GM12801 (cell line): ENCODE data around the gene SLC24A3.

Experiments
- TF ChIP-seq, protein P1 (sequence below): IDR thresholded peaks from one replicate; pipeline ENCODE4 v1.5.1; 2011; ENCODE audit warnings: control low read depth; ENCODE audit not compliant: insufficient read length; ENCODE audit errors: extremely low read depth

Gene SLC24A3

DNA sequence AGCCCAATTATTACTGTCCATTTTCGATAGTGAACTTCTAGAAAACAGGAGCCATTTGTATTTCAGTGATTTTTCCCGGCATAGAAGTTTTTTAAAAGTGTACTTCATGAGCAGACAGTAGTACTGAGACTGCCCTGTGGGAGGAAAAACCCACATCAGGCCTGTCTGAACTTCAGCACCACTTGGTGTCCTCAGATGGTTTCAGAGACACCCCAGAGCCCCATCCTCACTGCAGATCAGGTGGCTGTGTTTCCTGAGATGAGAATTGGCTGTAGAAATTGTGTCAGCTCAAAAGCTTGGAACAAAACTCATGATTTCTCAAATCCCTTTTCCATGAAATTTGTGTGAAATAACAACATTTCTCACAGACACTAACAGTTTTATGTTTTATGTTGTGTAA, 435.6 kb downstream of the SLC24A3 start:
- TF ChIP-seq, protein P1, sequence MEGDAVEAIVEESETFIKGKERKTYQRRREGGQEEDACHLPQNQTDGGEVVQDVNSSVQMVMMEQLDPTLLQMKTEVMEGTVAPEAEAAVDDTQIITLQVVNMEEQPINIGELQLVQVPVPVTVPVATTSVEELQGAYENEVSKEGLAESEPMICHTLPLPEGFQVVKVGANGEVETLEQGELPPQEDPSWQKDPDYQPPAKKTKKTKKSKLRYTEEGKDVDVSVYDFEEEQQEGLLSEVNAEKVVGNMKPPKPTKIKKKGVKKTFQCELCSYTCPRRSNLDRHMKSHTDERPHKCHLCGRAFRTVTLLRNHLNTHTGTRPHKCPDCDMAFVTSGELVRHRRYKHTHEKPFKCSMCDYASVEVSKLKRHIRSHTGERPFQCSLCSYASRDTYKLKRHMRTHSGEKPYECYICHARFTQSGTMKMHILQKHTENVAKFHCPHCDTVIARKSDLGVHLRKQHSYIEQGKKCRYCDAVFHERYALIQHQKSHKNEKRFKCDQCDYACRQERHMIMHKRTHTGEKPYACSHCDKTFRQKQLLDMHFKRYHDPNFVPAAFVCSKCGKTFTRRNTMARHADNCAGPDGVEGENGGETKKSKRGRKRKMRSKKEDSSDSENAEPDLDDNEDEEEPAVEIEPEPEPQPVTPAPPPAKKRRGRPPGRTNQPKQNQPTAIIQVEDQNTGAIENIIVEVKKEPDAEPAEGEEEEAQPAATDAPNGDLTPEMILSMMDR = no peak

DNA sequence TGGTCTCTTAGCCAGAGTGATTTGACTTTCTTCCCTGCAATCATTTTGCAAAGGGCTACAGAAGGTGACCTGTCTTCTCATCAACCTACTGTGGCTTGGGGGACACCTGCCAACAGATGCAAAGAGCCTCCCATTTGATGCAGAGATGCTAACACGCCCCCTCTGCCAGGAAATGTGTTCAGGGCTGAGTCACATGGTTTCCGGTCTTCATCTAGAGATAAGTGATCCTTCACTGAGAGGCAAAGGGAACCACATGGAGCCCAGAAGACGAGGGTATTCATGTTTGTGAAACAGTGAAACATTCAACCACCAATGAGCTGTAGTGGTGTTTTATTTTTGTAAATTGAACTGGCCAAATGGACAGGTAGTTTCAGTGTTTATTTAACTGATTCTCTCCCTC, 436.6 kb downstream of the SLC24A3 start:
- TF ChIP-seq, protein P1 = no peak

DNA sequence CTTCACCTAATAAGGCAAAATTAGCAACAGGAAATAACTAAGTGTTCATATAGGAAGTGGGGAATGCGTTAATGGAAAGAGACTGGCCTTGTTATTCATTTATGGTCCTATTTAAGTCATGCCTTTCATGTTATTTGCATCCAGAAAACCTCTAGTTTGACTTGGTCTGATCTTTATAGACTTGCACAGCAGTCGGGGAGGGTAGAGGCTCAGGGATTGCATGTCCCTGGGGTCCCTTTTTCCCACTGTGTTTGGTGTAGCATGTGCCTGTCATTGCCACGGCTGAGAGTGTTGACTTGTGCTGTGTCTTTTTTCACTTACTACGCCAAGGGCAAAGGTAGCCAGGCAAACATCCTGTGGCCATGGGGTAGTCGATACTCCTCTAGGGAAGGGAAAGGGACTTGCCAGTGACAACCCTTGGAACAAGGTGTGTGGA, 440.2 kb downstream of the SLC24A3 start:
- TF ChIP-seq, protein P1 = no peak

DNA sequence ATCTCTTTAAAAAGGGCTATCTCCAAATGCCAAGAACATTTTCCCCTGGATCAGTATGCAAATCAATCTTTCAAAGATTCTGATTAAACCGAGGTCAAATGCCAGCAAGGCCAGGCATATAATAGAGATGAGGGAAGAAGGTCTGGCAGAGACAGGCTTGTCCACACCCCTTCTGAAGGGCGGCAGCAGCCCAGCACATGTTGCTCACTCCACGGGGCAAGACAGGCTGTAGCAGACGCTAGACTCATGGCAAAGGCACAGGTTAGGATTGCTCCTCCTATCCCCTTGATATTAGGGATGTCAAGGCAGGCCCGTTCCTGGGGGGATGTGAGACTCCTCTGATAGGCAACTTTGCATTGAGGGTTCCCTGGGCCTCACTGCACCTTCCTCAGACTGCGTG, 440.9 kb downstream of the SLC24A3 start:
- TF ChIP-seq, protein P1 = no peak

DNA sequence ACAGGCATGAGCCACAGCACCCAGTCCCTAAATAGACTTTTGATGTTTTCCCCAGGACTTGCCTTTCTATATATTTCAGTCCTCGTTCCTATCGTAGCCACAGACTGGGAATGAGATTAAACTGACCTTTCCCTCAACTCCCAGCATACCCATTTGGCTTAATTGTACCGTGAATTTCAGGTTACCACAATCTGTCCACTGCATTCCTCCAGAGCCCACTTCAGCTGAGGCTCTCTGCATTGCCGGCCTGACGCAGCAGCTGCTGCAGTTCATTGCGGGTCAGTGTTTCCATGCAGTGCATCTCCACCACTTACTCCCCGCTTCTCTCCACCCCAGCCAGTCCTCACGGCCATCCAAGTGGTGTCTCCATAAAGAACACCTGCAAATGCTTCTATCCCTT, 442.5 kb downstream of the SLC24A3 start:
- TF ChIP-seq, protein P1 = no peak

DNA sequence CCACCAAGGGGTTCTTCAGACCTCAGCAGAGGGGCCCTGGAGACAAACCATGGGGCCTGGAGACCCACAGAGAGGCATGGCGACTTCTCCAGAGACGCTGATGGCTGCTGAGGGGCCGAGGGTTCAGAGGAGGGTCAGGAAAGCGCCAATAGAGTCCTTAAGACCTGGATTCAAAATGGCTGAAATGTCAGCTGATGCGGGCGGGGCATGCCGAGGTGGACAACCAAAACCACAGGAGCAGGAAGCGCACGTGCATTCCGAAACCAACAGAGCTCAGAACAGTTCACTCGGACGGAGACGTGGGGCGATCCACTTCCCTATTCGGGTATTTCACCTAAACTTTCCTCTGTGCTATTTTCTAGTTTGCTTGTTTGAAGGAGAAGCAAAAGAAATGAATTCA, 445.7 kb downstream of the SLC24A3 start:
- TF ChIP-seq, protein P1 = no peak

DNA sequence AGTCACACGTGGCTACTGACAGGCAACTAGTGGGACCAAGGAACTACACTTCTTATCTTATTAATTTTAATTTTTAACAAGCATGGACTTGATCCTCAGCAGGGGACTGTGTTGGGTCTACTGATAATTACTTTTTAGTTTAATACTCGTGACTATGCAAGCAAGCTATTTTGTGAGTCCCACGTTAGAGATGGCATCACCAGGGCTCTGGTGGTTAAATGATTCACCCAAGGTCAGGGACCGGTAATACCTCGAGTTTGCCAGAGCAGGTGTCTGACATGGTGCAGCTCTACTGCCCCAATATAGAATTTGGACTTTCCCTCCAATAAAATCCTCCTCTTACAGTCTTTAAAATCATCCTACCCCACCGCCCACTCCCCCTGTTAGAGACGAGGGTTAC, 447.0 kb downstream of the SLC24A3 start:
- TF ChIP-seq, protein P1 = no peak

DNA sequence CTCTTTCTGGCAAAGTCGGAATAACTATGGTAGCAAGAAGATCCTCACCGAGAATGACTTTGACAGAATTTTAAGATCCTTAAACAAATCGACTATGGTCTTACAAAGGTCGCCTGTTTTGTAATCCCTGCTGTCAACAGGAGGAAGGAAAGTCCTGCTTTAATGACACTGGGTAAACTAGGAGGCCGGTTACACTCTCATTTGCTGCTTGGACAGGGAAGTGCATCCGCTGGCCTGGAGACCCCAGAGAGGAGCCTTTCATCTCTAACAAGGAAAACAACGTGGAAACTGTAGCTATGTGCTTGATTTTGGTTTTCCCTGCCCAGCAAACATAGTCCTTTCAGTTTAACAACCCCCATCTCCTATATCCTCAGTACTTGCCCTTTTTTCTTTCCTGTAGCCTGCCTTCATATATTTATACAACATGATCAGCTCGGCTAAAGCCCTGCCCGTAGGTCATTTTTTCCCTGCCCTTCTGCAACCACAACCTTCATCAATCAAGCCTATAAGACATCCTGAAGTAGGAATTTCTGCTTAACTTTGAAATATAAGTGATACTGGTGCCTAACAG, 448.5 kb downstream of the SLC24A3 start:
- TF ChIP-seq, protein P1 = no peak
